Measurements from ENCODE around the gene PCDH17. TPM values are rescaled to one million over a fixed set of nuclear protein-coding genes. Genes with fewer than 3 reads are reported as not detected.

PCDH17 gene
- total and polyA plus RNA-seq, 9 of the 15 experiments (the other 6 are each of a cell fraction or from before 2014, with no cell fraction given) = not detected

- peak; percentile 13; the same call in 1 of the 2 replicates for TF ChIP-seq REST (IDR thresholded peaks at IDR 0.05; ENCODE audit: borderline replicate concordance)
- no peak for TF ChIP-seq REST (CRISPR knock-in tag; IDR thresholded peaks at IDR 0.05; ENCODE audit: low read depth)
- no peak for TF ChIP-seq ZNF551 (CRISPR knock-in tag; IDR thresholded peaks at IDR 0.05)
- no peak for TF ChIP-seq EP300 (IDR thresholded peaks at IDR 0.05; ENCODE audit: low read length)
- TF ChIP-seq CREB3L1 (IDR thresholded peaks at IDR 0.05; ENCODE audit: borderline replicate concordance, low read depth) = no peak
- no peak for TF ChIP-seq KHSRP (IDR thresholded peaks at IDR 0.05)
- TF ChIP-seq ZNF324 (CRISPR knock-in tag; IDR thresholded peaks at IDR 0.05) = no peak
These were observed 3.9 kb upstream of the PCDH17 start (continued) for GRCh38 chr13:57627663-57628062.
